ENCODE measurements around the gene GP1BA.

GRCh38 chr17:4897198-4897687 lies 34.8 kb upstream of the GP1BA start:
- TF ChIP-seq CEBPB (IDR thresholded peaks at IDR 0.05; ENCODE audit: low read depth, low read length): no peak
- TF ChIP-seq POLR2AphosphoS5 (IDR thresholded peaks at IDR 0.05; ENCODE audit: low read depth, low read length): no peak
- no peak for TF ChIP-seq CTCF (IDR thresholded peaks at IDR 0.05; ENCODE audit: control extremely low read depth in 1 of 3, insufficient read depth in 1 of 3, low read depth in 1 of 3, low read length in 3 of 3)
- no peak for TF ChIP-seq CHD2 (IDR thresholded peaks at IDR 0.05; ENCODE audit: low read length)
- TF ChIP-seq CREB1 (IDR thresholded peaks at IDR 0.05): no peak
- no peak for TF ChIP-seq MAX (IDR thresholded peaks at IDR 0.05)
- TF ChIP-seq POLR2A (IDR thresholded peaks at IDR 0.05; ENCODE audit: control extremely low read depth in 1 of 2, low read depth in 2 of 2, low read length in 2 of 2): no peak
- no peak for TF ChIP-seq SP2 (IDR thresholded peaks at IDR 0.05; ENCODE audit: low read length)
- TF ChIP-seq SP4 (IDR thresholded peaks at IDR 0.05; ENCODE audit: low read length): no peak
- no peak for TF ChIP-seq PHF8 (conservative IDR thresholded peaks at IDR 0.05; ENCODE audit: low read depth, low read length)
- TF ChIP-seq BACH1 (IDR thresholded peaks at IDR 0.05; ENCODE audit: low read length): no peak
